NT2/D1 (cell line): ENCODE data around the gene TIPARP.
"Not testable (repeated sequence)": the region's sequence is repeated elsewhere in the genome, so short reads cannot be mapped to it uniquely, and the experiment has no call there.

Experiments
- SUZ12 ChIP-seq: IDR thresholded peaks from 2 replicates; pipeline ENCODE4 v1.6.1; 2011; ENCODE audit not compliant: insufficient read length, insufficient read depth; ENCODE audit errors: extremely low read depth
- ZNF274 ChIP-seq: IDR thresholded peaks from 2 replicates; pipeline ENCODE4 v1.6.1; 2011; ENCODE audit warnings: mild to moderate bottlenecking, low read depth, low read length

DNA sequence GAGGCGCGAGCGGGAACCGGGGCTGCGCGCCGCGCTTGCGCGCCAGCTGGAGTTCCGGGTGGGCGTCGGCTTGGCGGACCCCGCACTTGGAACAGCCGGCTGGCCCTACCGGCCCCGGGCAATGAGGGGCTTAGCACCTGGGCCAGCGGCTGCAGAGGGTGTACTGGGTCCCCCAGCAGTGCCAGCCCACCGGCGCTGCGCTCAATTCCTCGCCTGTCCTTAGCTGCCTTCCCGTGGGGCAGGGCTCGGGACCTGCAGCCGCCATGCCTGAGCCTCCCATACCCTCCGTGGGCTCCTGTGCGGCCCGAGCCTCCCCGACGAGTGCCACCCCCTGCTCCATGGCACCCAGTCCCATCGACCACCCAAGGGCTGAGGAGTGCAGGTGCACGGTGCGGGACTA is 66.2 kb downstream of the TIPARP start:
- not testable (repeated sequence) for TF ChIP-seq ZNF274, SUZ12
